LNCAP (cell line): ENCODE measurements around the gene MAOB.

ENCODE experiments used
- CTCF ChIP-seq: fragments of 450-650 bp; IDR thresholded peaks from 2 replicates; pipeline ENCODE4 v1.5.1; 2017; ENCODE audit warnings: mild to moderate bottlenecking

The MAOB gene

GRCh38 chrX:43868791-43869190 is 13.5 kb downstream of the MAOB start:
- TF ChIP-seq CTCF = no peak

- TF ChIP-seq CTCF = no peak
Observed at GRCh38 chrX:43866423-43866822, 15.8 kb downstream of the MAOB start.

DNA sequence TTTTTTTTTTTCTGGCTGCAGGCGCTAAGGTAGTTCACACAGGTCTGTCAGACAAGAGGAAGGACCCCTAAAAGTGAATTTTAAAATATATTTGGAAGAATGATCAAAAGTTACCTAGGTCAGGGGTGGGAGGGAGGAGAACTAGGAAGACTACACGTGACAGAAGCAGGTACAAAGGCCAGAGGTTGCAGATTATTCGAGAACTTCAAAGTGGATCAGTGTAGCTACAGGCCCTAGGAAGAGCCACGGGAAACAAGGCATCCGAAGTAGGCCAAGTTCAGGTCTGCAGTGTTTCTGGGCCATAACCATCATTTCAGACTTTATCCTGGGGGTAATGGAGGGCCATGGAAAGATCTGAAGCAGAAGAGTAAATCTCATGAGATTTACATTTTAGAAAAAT is 16.5 kb downstream of the MAOB start:
- TF ChIP-seq CTCF = no peak

- TF ChIP-seq CTCF = no peak
Observed at GRCh38 chrX:43862434-43862833, 19.8 kb downstream of the MAOB start.

DNA sequence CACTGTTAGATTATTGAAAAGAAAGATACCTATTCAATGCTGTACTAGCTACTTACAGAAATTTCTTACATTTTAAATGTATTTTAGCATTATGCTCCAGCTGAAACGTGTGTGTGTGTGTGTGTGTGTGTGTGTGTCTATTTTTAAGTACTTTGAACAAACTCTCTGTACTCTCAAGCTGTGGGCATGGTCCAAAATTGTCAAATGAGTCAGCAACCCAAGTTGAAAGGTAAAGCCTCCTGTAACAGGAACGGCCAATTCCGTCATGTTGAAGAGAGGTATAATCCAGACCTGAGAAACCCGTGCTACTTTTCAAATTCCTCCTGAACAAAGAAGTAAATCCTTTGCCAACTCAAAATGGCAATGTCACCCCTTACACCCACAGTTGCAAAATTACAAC is 20.5 kb downstream of the MAOB start:
- TF ChIP-seq CTCF = no peak

GRCh38 chrX:43860646-43861370 is 21.4 kb downstream of the MAOB start:
- TF ChIP-seq CTCF = no peak

DNA sequence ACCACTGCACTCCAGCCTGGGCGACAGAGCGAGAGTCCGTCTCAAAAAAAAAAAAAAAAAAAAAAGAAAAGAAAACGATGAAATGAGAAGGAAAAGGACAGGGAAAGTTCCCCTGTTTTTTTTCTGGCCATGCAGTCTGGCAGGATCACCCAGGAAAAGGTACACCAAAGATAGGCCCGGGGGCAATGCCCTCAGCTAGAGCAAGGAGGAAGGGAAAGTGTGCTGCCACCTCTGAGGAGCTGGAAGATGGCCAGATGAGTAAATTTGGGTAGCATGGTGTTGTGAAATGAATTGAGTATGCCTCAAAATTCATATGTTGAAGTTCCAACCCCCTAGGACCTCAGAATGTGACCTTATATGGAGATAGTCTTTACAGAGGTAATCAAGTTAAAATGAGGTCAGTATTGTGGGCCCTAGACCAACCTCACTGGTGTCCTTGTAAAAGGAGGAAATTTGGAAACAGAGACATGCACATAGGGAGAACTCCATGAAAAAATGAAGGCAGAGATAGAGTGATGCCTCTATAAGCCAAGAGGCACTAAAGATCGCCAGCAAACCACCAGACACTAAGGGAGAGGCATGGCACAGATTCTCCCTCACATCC is 28.9 kb downstream of the MAOB start:
- TF ChIP-seq CTCF = no peak
